Adrenal gland (tissue), 12 donors: ENCODE results near the gene ATXN1. TPM values are rescaled to one million over a fixed set of nuclear protein-coding genes. Genes with fewer than 3 reads are reported as not detected.
"Not testable (repeated sequence)": the region's sequence is repeated elsewhere in the genome, so short reads cannot be mapped to it uniquely, and the experiment has no call there.

ENCODE experiments used
- DNase-seq, 7 donors: peaks; one replicate each; pipeline ENCODE4 v3.0.0-alpha.2; 2019 to 2020
- H3K27ac ChIP-seq, 5 donors: fragments of 200-600 bp; sonication (generic) in 4 of 5; 1 replicate in 3 of 5; 2 replicates in 2 of 5; pipeline versions ENCODE4 v1.5.1 to v1.8.0; 2016 to 2020; ENCODE audit warnings: mild to moderate bottlenecking in 1 of 5
- H3K27me3 ChIP-seq: fragments of 200-600 bp; 2 replicates; pipeline ENCODE4 v1.8.0; 2021
- H3K36me3 ChIP-seq, 2 donors: fragments of 200-600 bp; replicated peaks in 1 of 2; 1 replicate in 1 of 2; 2 replicates in 1 of 2; pipeline versions ENCODE4 v1.5.1 to v1.8.0; 2018 to 2022
- H3K4me1 ChIP-seq, 2 donors: fragments of 200-600 bp; replicated peaks in 1 of 2; 1 replicate in 1 of 2; 2 replicates in 1 of 2; pipeline versions ENCODE4 v1.5.1 to v1.8.0; 2018 to 2021
- H3K4me3 ChIP-seq, 4 donors: fragments of 200-600 bp; sonication (generic) in 3 of 4; one replicate each; pipeline ENCODE4 v1.5.1; 2016 to 2018
- H3K9me3 ChIP-seq, 3 donors: fragments of 200-600 bp; sonication (generic) in 1 of 3; replicated peaks in 1 of 3; 1 replicate in 2 of 3; 2 replicates in 1 of 3; pipeline versions ENCODE4 v1.5.1 to v1.8.0; 2016 to 2021
- POLR2A ChIP-seq, 2 donors: fragments of 450-650 bp; IDR thresholded peaks; one replicate each; pipeline ENCODE4 v1.6.1; 2017; ENCODE audit warnings: antibody characterized with exemption in 2 of 2, mild to moderate bottlenecking in 2 of 2, moderate library complexity in 1 of 2
- WGBS, 4 donors: extraction: QIAGEN DNeasy Blood & Tissue Kit in 2 of 4; methylation state at CpG; one replicate each; pipeline versions ENCODE4 v1.1.5 to v1.1.7; 2013 to 2017; 5-methylcytosine and 5-hydroxymethylcytosine counted together
- intact Hi-C, 2 donors: fragments of 100-400 bp; cut with DNase I; formaldehyde crosslinking; loops; one replicate each; pipeline versions ENCODE4 v1.14.1 to v1.15.0; 2022 to 2023
- polyA plus RNA-seq, 3 donors: library from polyadenylated mRNA; stranded (reverse); fragments of 200-250 nt in 2 of 3; fragments of 350-450 nt in 1 of 3; fragmentation: Illumina TruSeq in 1 of 3; extraction: RNeasy Lipid Tissue Mini Kit (QIAGEN cat#74804) in 1 of 3; gene quantifications; one replicate each; pipeline ENCODE4 v1.2.3, GENCODE V29; 2013 to 2014
- total RNA-seq, 9 donors: library from RNA; depleted of rRNA in 4 of 9; stranded (reverse); fragments of >200 nt in 4 of 9; fragments of 120-200 nt in 1 of 9; fragmentation: NEBNext Ultra II Directional in 1 of 9; extraction: Animal tissue kit (Norgen Biotek cat#: 25700) in 1 of 9; gene quantifications; one replicate each; pipeline versions ENCODE4 v1.1.0 to v1.2.4, GENCODE V29; 2013 to 2023
- TF ChIP-seq, protein P1 (sequence below), 6 experiments: fragments of 450-650 bp in 4 of 6; fragments of 200-600 bp in 2 of 6; sonication (generic) in 1 of 6; IDR thresholded peaks; 1 replicate in 5 of 6; 2 replicates in 1 of 6; pipeline versions ENCODE4 v1.5.1 to v1.8.0; 2016 to 2021; ENCODE audit warnings: antibody characterized with exemption in 6 of 6, mild to moderate bottlenecking in 2 of 6, moderate library complexity in 1 of 6
- donor health status: healthy with polysubstance abuse.
- donor health status: Bipolar disorder and iron deficiency.
- donor health status: DM: yes; HTN: yes; CAD: no.
- donor health status: DM: no; HTN: no; CAD: no.
- donor health status: DM: no; HTN: no; CAD: no.
- donor health status: DM: yes; HTN: yes; CAD: no.

The ATXN1 gene
- total and polyA plus RNA-seq, 12 donors, result 3.4 to 51.3 (median 25.4) TPM

DNA sequence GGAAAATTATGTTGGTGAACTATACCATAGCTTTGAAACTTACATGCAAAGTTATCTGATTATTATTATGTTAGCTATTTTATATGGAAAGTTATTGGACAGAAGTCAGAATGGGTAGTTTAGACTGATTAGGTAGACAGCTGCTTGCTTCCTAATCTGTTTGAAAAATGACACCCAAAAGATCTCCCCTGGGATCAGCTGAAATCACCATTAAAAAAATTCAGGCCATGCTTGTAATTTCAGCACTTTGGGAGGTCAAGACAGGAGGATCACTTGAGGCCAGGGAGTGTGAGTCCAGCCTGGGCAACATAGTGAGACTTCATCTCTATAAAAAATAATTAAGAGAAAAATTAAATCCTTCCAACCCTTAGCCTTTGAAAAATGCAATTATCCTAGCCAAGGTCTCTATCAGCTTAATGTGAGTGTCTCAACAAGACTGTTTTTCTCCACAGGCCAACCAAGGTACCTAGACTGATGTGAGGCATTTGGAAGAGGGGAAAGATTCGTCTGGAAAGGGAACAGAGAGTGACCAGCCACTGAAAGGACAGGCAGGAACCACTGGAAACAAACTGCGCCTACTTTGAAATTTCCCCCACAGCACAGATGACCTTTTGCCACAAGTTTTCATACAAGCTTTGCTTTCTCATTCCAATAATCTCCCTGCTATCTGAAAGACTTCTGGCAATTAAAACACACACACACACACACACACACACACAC is 290.6 kb downstream of the ATXN1 start:
- DNase-seq, result no peak
- intact Hi-C loops, result no loop called here
- Histone ChIP-seq H3K4me1 (no peaks in the 10 kb centered on the region), H3K4me3 (no peak overlapping the region), H3K9me3 (no peaks in the 10 kb centered on the region), H3K27me3 (no peaks in the 10 kb centered on the region), H3K36me3 (no peaks in the 10 kb centered on the region), H3K27ac (no peak overlapping the region)
- TF ChIP-seq, protein P1, sequence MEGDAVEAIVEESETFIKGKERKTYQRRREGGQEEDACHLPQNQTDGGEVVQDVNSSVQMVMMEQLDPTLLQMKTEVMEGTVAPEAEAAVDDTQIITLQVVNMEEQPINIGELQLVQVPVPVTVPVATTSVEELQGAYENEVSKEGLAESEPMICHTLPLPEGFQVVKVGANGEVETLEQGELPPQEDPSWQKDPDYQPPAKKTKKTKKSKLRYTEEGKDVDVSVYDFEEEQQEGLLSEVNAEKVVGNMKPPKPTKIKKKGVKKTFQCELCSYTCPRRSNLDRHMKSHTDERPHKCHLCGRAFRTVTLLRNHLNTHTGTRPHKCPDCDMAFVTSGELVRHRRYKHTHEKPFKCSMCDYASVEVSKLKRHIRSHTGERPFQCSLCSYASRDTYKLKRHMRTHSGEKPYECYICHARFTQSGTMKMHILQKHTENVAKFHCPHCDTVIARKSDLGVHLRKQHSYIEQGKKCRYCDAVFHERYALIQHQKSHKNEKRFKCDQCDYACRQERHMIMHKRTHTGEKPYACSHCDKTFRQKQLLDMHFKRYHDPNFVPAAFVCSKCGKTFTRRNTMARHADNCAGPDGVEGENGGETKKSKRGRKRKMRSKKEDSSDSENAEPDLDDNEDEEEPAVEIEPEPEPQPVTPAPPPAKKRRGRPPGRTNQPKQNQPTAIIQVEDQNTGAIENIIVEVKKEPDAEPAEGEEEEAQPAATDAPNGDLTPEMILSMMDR (IDR thresholded peaks at IDR 0.05), result no peak
- no peak for TF ChIP-seq POLR2A (IDR thresholded peaks at IDR 0.05)
- 65 to 80% (median 75%) methylated on average over 2 of the region's 2 CpGs for WGBS, 4 donors

DNA sequence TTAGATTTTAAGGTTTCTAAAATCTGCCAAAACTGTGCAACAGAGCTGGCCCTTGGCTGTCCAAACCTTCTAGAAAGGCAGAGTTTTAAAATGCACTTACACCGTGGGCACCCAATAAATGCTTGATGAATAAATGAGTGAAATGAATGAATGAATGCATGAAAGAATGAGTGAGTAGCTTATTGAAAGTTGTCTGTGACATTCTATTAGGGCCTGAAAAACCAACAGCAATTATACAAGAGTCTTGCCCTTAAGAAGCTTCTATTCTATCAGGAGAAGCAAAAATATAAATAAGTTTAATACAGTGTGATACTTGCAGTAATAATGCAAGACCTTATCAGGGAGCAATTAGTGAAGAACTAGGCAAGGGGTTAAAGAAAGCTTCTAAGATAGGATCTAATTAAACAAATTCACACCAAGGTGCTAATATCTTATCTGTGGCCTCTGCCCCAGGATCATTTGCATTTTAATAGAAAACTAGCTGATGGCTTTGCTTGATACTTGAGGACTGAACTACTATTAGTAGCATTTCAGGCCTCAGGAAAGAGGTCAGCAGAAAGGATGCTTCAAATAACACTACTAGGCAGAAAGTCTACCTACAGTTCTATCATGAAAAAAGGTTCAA is 292.2 kb downstream of the ATXN1 start:
- no peak overlapping the region for H3K27ac ChIP-seq
- intact Hi-C loops, result no loop called here
- H3K9me3 ChIP-seq, result no peaks in the 10 kb centered on the region
- H3K27me3 ChIP-seq, result no peaks in the 10 kb centered on the region
- WGBS, 4 donors, result 88 to 97% (median 95%) methylated on average over 1 of the region's 1 CpG
- H3K4me3 ChIP-seq, result no peak overlapping the region
- no peak for DNase-seq
- TF ChIP-seq, protein P1 (IDR thresholded peaks at IDR 0.05), result no peak
- TF ChIP-seq POLR2A (IDR thresholded peaks at IDR 0.05), result no peak
- H3K4me1 ChIP-seq, result no peaks in the 10 kb centered on the region
- no peaks in the 10 kb centered on the region for H3K36me3 ChIP-seq

DNA sequence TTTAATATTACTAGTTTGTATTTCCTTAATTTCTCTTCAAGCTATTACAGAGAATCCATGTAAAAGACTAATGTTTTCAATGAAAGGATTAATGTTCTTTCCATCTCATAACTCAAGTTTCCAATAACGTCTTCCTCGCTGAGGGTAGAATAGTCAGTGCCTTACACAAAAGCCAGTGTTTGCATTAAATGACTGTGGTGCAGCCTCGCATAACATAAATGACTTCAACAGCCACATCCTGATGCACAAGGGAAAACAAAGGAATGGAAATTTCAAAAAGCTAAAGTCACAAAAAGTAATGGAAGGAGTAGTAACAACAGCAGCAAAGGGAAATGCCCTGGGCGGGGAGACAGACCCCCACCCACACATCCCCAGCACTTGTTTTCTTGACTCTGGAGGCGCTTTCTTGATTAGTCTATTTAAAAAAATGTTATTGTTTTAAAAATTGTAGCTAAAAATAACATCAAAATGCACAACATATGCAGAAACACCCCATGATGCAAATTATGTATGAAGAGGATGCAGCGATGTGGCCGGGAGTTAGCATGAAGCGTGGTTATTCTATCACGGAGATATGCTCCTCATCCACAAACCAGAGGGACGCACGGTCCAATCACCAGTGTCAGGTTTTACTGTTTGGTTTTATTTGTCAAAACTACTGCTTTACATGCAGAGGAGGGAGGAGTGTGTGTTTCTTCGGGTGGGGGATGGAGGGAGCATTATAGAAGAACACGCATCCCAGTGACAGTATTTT is 294.3 kb downstream of the ATXN1 start:
- WGBS, 4 donors, result 93 to 97% (median 96%) methylated on average over 13 of the region's 13 CpGs
- TF ChIP-seq POLR2A (IDR thresholded peaks at IDR 0.05), result no peak
- TF ChIP-seq, protein P1 (IDR thresholded peaks at IDR 0.05), result no peak
- Histone ChIP-seq H3K9me3 (no peaks in the 10 kb centered on the region), H3K4me1 (no peaks in the 10 kb centered on the region), H3K36me3 (no peaks in the 10 kb centered on the region), H3K27me3 (no peaks in the 10 kb centered on the region), H3K27ac (no peak overlapping the region), H3K4me3 (no peak overlapping the region)
- intact Hi-C loops, result no loop called here
- DNase-seq, result no peak

DNA sequence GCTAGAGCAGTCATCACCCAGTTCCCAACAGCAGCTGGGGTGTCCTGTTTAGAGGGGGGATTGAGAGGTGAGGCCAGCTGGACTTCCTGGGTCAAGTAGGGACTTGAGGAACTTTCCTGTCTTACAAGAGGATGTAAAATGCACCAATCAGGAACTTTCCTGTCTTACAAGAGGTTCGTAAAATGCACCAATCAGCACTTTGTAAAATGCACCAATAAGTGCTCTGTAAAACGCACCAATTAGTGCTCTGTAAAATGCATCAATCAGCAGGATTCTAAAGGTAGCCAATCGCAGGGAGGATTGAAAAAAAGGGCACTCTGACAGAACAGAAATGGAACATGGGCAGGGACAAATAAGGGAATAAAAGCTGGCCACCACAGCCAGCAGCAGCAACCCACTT is 297.2 kb downstream of the ATXN1 start:
- no peak for DNase-seq
- Histone ChIP-seq H3K27me3 (no peaks in the 10 kb centered on the region), H3K27ac (no peak overlapping the region), H3K36me3 (no peaks in the 10 kb centered on the region), H3K9me3 (no peaks in the 10 kb centered on the region), H3K4me1 (no peaks in the 10 kb centered on the region), H3K4me3 (no peak overlapping the region)
- intact Hi-C loops, result no loop called here
- TF ChIP-seq POLR2A (IDR thresholded peaks at IDR 0.05), result no peak
- TF ChIP-seq, protein P1 (IDR thresholded peaks at IDR 0.05), result no peak
- WGBS, 4 donors, result 94 to 98% (median 96%) methylated on average over 3 of the region's 3 CpGs

DNA sequence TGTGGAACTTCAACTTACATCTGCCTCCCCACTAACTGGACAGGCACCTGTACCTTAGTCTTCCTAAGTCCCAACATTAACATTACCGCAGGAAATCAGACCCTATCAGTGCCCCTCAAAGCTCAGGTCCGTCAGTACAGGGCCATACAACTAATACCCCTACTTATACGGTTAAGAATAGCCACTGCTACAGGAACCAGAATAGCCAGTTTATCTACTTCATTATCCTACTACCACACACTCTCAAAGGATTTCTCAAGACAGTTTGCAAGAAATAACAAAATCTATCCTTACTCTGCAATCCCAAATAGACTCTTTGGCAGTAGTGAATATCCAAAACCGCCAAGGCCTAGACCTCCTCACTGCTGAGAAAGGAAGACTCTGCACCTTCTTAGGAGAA is 298.0 kb downstream of the ATXN1 start:
- DNase-seq, H3K4me3 ChIP-seq, H3K9me3 ChIP-seq, intact Hi-C loops, H3K27ac ChIP-seq, H3K36me3 ChIP-seq, H3K4me1 ChIP-seq, H3K27me3 ChIP-seq: not testable (repeated sequence)
- 97 to 100% (median 99%) methylated on average over 4 of the region's 4 CpGs for WGBS, 4 donors
